GM12878 (cell line): ENCODE data around the gene ARHGEF6. TPM values are rescaled to one million over a fixed set of nuclear protein-coding genes. Genes with fewer than 3 reads are reported as not detected.

Source experiments
- ATAC-seq: fragments of 200-7000 bp; cut with Tn5 transposase; 3 replicates; pipeline ENCODE4 v1.9.1; 2020; ENCODE audit warnings: mild to moderate bottlenecking, moderate library complexity
- BruUV-seq: library from RNA; stranded (reverse); fragments of 400-500 nt; replicated peaks from 2 replicates; lab custom pipeline; 2021; lab: Mats Ljungman, UMichigan
- CTCF ChIA-PET: fragments of 300-600 bp; sonication (Branson Sonifier 250); formaldehyde crosslinking; extraction: SDS; loops from one replicate; lab custom pipeline; 2021; ENCODE audit warnings: inconsistent platforms; lab: Yijun Ruan, JAX
- POLR2A ChIA-PET: fragments of 350-600 bp; formaldehyde crosslinking; extraction: SDS; loops from one replicate; lab custom pipeline; 2021; ENCODE audit warnings: inconsistent platforms; lab: Charles Lee
- RAD21 ChIA-PET: fragments of 300-600 bp; sonication (Branson Sonifier 250); formaldehyde crosslinking; loops from one replicate; lab custom pipeline; 2023; ENCODE audit warnings: antibody characterized with exemption; ENCODE audit not compliant: unreplicated experiment; lab: Charles Lee
- SMC1A ChIA-PET: fragments of 300-600 bp; sonication (Branson Sonifier 250); formaldehyde crosslinking; loops from one replicate; lab custom pipeline; 2023; ENCODE audit not compliant: unreplicated experiment, uncharacterized antibody; lab: Charles Lee
- DNase-seq: peaks from one replicate; pipeline ENCODE4 v3.0.0-alpha.2; 2011; ENCODE audit warnings: low read depth, low spot score
- FAIRE-seq: peaks from 3 replicates; lab custom pipeline; 2011; peaks lifted over from hg19 to GRCh38; lab: Jason Lieb, UNC
- H2AFZ ChIP-seq: 2 replicates; pipeline ENCODE4 v1.6.0; 2011; ENCODE audit warnings: low read depth, low read length, control low read depth; ENCODE audit not compliant: control insufficient read depth
- H3K27ac ChIP-seq: 2 replicates; pipeline ENCODE4 v1.5.1; 2011; ENCODE audit warnings: control low read depth; ENCODE audit not compliant: control insufficient read depth, insufficient read depth
- H3K27me3 ChIP-seq, 2 experiments: replicated peaks in 1 of 2; 2 replicates each; pipeline versions ENCODE4 v1.6.0 to v1.6.1; 2011; ENCODE audit warnings: low read length in 1 of 2; ENCODE audit not compliant: control insufficient read depth in 2 of 2, insufficient read depth in 2 of 2
- H3K36me3 ChIP-seq, 2 experiments: 2 replicates each; pipeline ENCODE4 v1.5.1; 2011; ENCODE audit warnings: low read length in 1 of 2; ENCODE audit not compliant: control insufficient read depth in 2 of 2, insufficient read depth in 2 of 2
- H3K4me1 ChIP-seq: 2 replicates; pipeline ENCODE4 v1.6.1; 2011; ENCODE audit warnings: mild to moderate bottlenecking, low read length, moderate library complexity, mixed read lengths; ENCODE audit not compliant: control insufficient read depth, insufficient read depth
- H3K4me2 ChIP-seq: 2 replicates; pipeline ENCODE4 v1.6.0; 2011; ENCODE audit warnings: control low read depth; ENCODE audit not compliant: control insufficient read depth, insufficient read depth
- H3K4me3 ChIP-seq: fragments of 200-600 bp; sonication (generic); 2 replicates; pipeline ENCODE4 v1.5.1; 2016
- H3K79me2 ChIP-seq: 2 replicates; pipeline ENCODE4 v1.6.0; 2011; ENCODE audit warnings: low read length; ENCODE audit not compliant: control insufficient read depth, insufficient read depth
- H3K9ac ChIP-seq: 2 replicates; pipeline ENCODE4 v1.8.0; 2011; ENCODE audit warnings: low read length, control low read depth, mixed read lengths; ENCODE audit not compliant: control insufficient read depth, insufficient read depth
- H3K9me3 ChIP-seq: replicated peaks from 3 replicates; pipeline ENCODE4 v1.5.1; 2011; ENCODE audit warnings: mild to moderate bottlenecking, low read length; ENCODE audit not compliant: control insufficient read depth, insufficient read depth
- H4K20me1 ChIP-seq: 2 replicates; pipeline ENCODE4 v1.6.0; 2011; ENCODE audit not compliant: control insufficient read depth, insufficient read depth
- GATAD2B ChIP-seq: fragments of 450-650 bp; conservative IDR thresholded peaks from 2 replicates; pipeline ENCODE4 v1.6.1; 2017; ENCODE audit warnings: low read depth, mild to moderate bottlenecking, moderate library complexity
- MYC ChIP-seq: IDR thresholded peaks from 2 replicates; pipeline ENCODE4 v1.6.1; 2011; ENCODE audit warnings: mild to moderate bottlenecking, low read length, moderate library complexity, inconsistent platforms; ENCODE audit not compliant: insufficient read depth, insufficient replicate concordance, insufficient read length, severe bottlenecking
- NRF1 ChIP-seq: conservative IDR thresholded peaks from 2 replicates; pipeline ENCODE4 v1.6.1; 2011; ENCODE audit warnings: mild to moderate bottlenecking, low read depth, low read length, improper control_type of control experiment
- STAT1 ChIP-seq: fragments of 450-650 bp; conservative IDR thresholded peaks from 2 replicates; pipeline ENCODE4 v1.6.1; 2014; ENCODE audit warnings: antibody characterized with exemption, mild to moderate bottlenecking
- ZSCAN29 ChIP-seq: fragments of 450-650 bp; IDR thresholded peaks from 2 replicates; pipeline ENCODE4 v1.6.1; 2017; ENCODE audit warnings: mild to moderate bottlenecking, moderate library complexity
- WGBS: methylation state at CpG from one replicate; pipeline ENCODE4 v1.1.6; 2016; ENCODE audit warnings: low lambda C conversion rate; ENCODE audit not compliant: insufficient replicate concordance, insufficient coverage; ENCODE audit errors: missing lambda C conversion rate; 5-methylcytosine and 5-hydroxymethylcytosine counted together
- in situ Hi-C: fragments of 300-500 bp; cut with MboI; formaldehyde crosslinking; loops from 9 replicates; pipeline ENCODE4 v1.14.3; 2018; ENCODE audit warnings: mixed read lengths
- intact Hi-C: fragments of 100-400 bp; cut with micrococcal nuclease; formaldehyde crosslinking; loops from one replicate; pipeline ENCODE4 v1.14.2; 2022; ENCODE audit not compliant: unreplicated experiment
- polyA plus RNA-seq, 11 experiments: library from polyadenylated mRNA; depleted of rRNA in 4 of 11; unstranded in 6 of 11; stranded (reverse) in 5 of 11; fragments of >200 nt; fragmentation: Nextera tagmentation in 4 of 11; fragmentation: Illumina TruSeq in 1 of 11; extraction: Ambion mirVana in 4 of 11; extraction: Trizol in 1 of 11; gene quantifications; 1 replicate in 1 of 11; 2 replicates in 10 of 11; pipeline versions ENCODE4 v1.2.1 to v1.2.3, GENCODE V29; 2011 to 2016; ENCODE audit warnings: inconsistent platforms in 2 of 11, missing spikeins in 2 of 11, low read depth in 1 of 11
- total RNA-seq, 4 experiments: library from RNA; depleted of rRNA in 3 of 4; stranded (reverse); fragments of >200 nt in 3 of 4; fragmentation: Illumina TruSeq in 1 of 4; extraction: Trizol in 1 of 4; gene quantifications; 2 replicates each; pipeline versions ENCODE4 v1.2.1 to v1.2.3, GENCODE V29; 2013 to 2021

Gene ARHGEF6
- total and polyA plus RNA-seq, 10 of the 15 experiments (the other 5 are each of a cell fraction or from before 2014, with no cell fraction given), result 5.4 to 29.7 (median 18.0) TPM

- Histone ChIP-seq H3K9me3 (peaks cover 3% of the 10 kb centered on the region; the same call in 2 of the 3 replicates), H3K4me3 (no peak overlapping the region), H3K4me2 (no peak overlapping the region), H3K79me2 (no peaks in the 10 kb centered on the region), H2AFZ (no peak overlapping the region), H3K27me3 (no peaks in the 10 kb centered on the region), H3K4me1 (peaks cover 14% of the 10 kb centered on the region), H3K9ac (no peak overlapping the region), H3K27ac (peak overlapping the region; percentile 67; the same call in 1 of the 2 replicates), H4K20me1 (no peaks in the 10 kb centered on the region), H3K36me3 (no peaks in the 10 kb centered on the region)
- TF ChIP-seq GATAD2B, result no peak
- no peak for TF ChIP-seq STAT1
- no peak for TF ChIP-seq MYC
- TF ChIP-seq ZSCAN29, result no peak
- no peak for TF ChIP-seq NRF1
- intact Hi-C loops, result no loop called here
- ChIA-PET POLR2A (interaction anchor here (1.2 kb wide), 1 partner anchor 168 kb away, joined by 3 read pairs; no protein-coding TSS in a partner anchor), RAD21 (interaction anchor here (0.8 to 0.9 kb wide), 2 partner anchors 29 to 31 kb away, joined by 3 to 5 read pairs; no protein-coding TSS in a partner anchor), CTCF (interaction anchor here (0.8 to 2.1 kb wide), 8 partner anchors 21 to 89 kb away, joined by 3 to 8 read pairs (median 4); no protein-coding TSS in a partner anchor), SMC1A (interaction anchor here (0.8 to 2.0 kb wide), 7 partner anchors 8 to 88 kb away, joined by 3 to 11 read pairs (median 5); no protein-coding TSS in a partner anchor)
- in situ Hi-C loops, result no loop called here
- FAIRE-seq, result no peak
- DNase-seq, result no peak
- WGBS, result 0% methylated on average over 1 of the region's 1 CpG
- ATAC-seq, result peak; percentile 63
- no TSS peak for BruUV-seq
Observed at GRCh38 chrX:136666088-136666487, 114.6 kb downstream of the ARHGEF6 start.
